K562 (cell line): Measurements from ENCODE around the gene PRKRIP1. TPM values are rescaled to one million over a fixed set of nuclear protein-coding genes. Genes with fewer than 3 reads are reported as not detected.

ENCODE experiments used
- ARID4B ChIP-seq: sonication (generic); formaldehyde crosslinking; IDR thresholded peaks from 2 replicates; pipeline ENCODE4 v1.8.0; 2022; ENCODE audit warnings: mild to moderate bottlenecking, missing genetic modification reagents
- CHD1 ChIP-seq: fragments of 200-600 bp; sonication (generic); IDR thresholded peaks from one replicate; pipeline ENCODE4 v1.6.1; 2012; ENCODE audit warnings: mild to moderate bottlenecking, moderate library complexity, low read length, inconsistent platforms
- IRF1 ChIP-seq: sonication (generic); formaldehyde crosslinking; IDR thresholded peaks from 2 replicates; pipeline ENCODE4 v1.8.0; 2022; ENCODE audit warnings: missing genetic modification reagents, mild to moderate bottlenecking, borderline replicate concordance
- JUNB ChIP-seq: fragments of 450-650 bp; formaldehyde crosslinking; conservative IDR thresholded peaks from 2 replicates; pipeline ENCODE4 v1.4.0; 2020; ENCODE audit warnings: mild to moderate bottlenecking
- KDM5B ChIP-seq: fragments of 200-600 bp; sonication (generic); IDR thresholded peaks from 2 replicates; pipeline ENCODE4 v1.6.1; 2012; ENCODE audit warnings: low read depth, mild to moderate bottlenecking, moderate library complexity, low read length, control low read depth, inconsistent platforms; ENCODE audit not compliant: insufficient replicate concordance
- MITF ChIP-seq: IDR thresholded peaks from 2 replicates; pipeline ENCODE4 v1.6.1; 2014; ENCODE audit warnings: antibody characterized with exemption
- MTF1 ChIP-seq: fragments of 250-450 bp; sonication (Bioruptor Pico); IDR thresholded peaks from 2 replicates; pipeline ENCODE4 v1.9.0; 2021; ENCODE audit warnings: moderate library complexity, mild to moderate bottlenecking, inconsistent platforms, borderline replicate concordance
- NBN ChIP-seq: fragments of 450-650 bp; IDR thresholded peaks from 2 replicates; pipeline ENCODE4 v1.6.1; 2016; ENCODE audit warnings: low read depth, mild to moderate bottlenecking
- NR2C2 ChIP-seq, 2 experiments: fragments of 200-800 bp in 1 of 2; sonication (Bioruptor generic) in 1 of 2; sonication (generic) in 1 of 2; formaldehyde crosslinking in 1 of 2; IDR thresholded peaks; 2 replicates each; pipeline versions ENCODE4 v1.6.1 to v1.8.0; 2016 to 2022; ENCODE audit warnings: mild to moderate bottlenecking in 1 of 2, missing compliant biosample characterization in 1 of 2, missing genetic modification characterization in 1 of 2, missing genetic modification reagents in 1 of 2
- PBX2 ChIP-seq, 2 experiments: IDR thresholded peaks in 1 of 2; conservative IDR thresholded peaks in 1 of 2; 2 replicates each; pipeline ENCODE4 v1.6.1; 2016; ENCODE audit warnings: low read depth in 2 of 2, mild to moderate bottlenecking in 1 of 2, missing compliant biosample characterization in 1 of 2, missing genetic modification characterization in 1 of 2, moderate library complexity in 1 of 2
- PRDM10 ChIP-seq: fragments of 450-650 bp; IDR thresholded peaks from 2 replicates; pipeline ENCODE4 v1.6.1; 2018; ENCODE audit not compliant: partially characterized antibody
- STAG1 ChIP-seq: sonication (generic); formaldehyde crosslinking; IDR thresholded peaks from 2 replicates; pipeline ENCODE4 v1.5.0; 2020; ENCODE audit warnings: missing genetic modification reagents, borderline replicate concordance
- ZNF140 ChIP-seq: fragments of 250-450 bp; sonication (Bioruptor Pico); IDR thresholded peaks from 2 replicates; pipeline ENCODE4 v1.8.0; 2021; ENCODE audit warnings: moderate library complexity, mild to moderate bottlenecking, inconsistent platforms
- polyA plus RNA-seq, 8 experiments: library from polyadenylated mRNA; depleted of rRNA in 4 of 8; stranded (reverse) in 5 of 8; unstranded in 3 of 8; fragments of >200 nt; fragmentation: Nextera tagmentation in 2 of 8; fragmentation: Illumina TruSeq in 1 of 8; extraction: Ambion mirVana in 2 of 8; extraction: Trizol in 1 of 8; gene quantifications; 2 replicates each; pipeline versions ENCODE4 v1.2.1 to v1.2.3, GENCODE V29; 2011 to 2014; ENCODE audit warnings: inconsistent platforms in 1 of 8, missing spikeins in 1 of 8
- total RNA-seq, 7 experiments: library from RNA; depleted of rRNA in 6 of 7; stranded (reverse); fragments of >200 nt in 6 of 7; fragmentation: Illumina TruSeq in 2 of 7; extraction: Trizol in 2 of 7; gene quantifications; 2 replicates each; pipeline versions ENCODE4 v1.2.1 to v1.2.3, GENCODE V29; 2011 to 2021; ENCODE audit warnings: low replicate concordance in 1 of 7

PRKRIP1 gene
- total and polyA plus RNA-seq, 9 of the 15 experiments (the other 6 are each of a cell fraction or from before 2014, with no cell fraction given) = 14.9 to 52.1 (median 19.8) TPM

- TF ChIP-seq ARID4B (CRISPR knock-in tag) = no peak
- TF ChIP-seq CHD1 = no peak
- TF ChIP-seq STAG1 (CRISPR knock-in tag) = no peak
- peak; percentile 18 for TF ChIP-seq KDM5B
- no peak for TF ChIP-seq NBN
- TF ChIP-seq MITF = no peak
- no peak for TF ChIP-seq NR2C2 (CRISPR knock-in tag; IDR thresholded peaks at IDR 0.05)
- 0 out of 2 replicates have a peak, but pooled peaks have one; percentile 36 for TF ChIP-seq NR2C2 (tag; IDR thresholded peaks at IDR 0.05)
- TF ChIP-seq PBX2 (CRISPR knock-in tag; IDR thresholded peaks at IDR 0.05; ENCODE audit: low read depth) = no peak
- no peak for TF ChIP-seq PBX2 (tag; conservative IDR thresholded peaks at IDR 0.05; ENCODE audit: low read depth)
- no peak for TF ChIP-seq MTF1 (CRISPR knock-in tag)
- TF ChIP-seq IRF1 (CRISPR knock-in tag) = no peak
- TF ChIP-seq ZNF140 = no peak
- no peak for TF ChIP-seq JUNB (CRISPR knock-in tag)
- TF ChIP-seq PRDM10 = no peak
Observed at GRCh38 chr7:102434039-102434486, 37.9 kb downstream of the PRKRIP1 start (continued).
